Activated naive CD4-positive, alpha-beta T cell treated with anti-CD3 and anti-CD28 coated beads, Interleukin-2, amount 50 U/mL, for 72 hours (primary cell): ENCODE data around the gene PIGL. TPM values are rescaled to one million over a fixed set of nuclear protein-coding genes. Genes with fewer than 3 reads are reported as not detected.
A peak's percentile ranks its signal among the peaks of the same experiment; 100 is the strongest.

ENCODE experiments used
- ATAC-seq, 2 donors: fragments of 150-1000 bp; cut with Tn5 transposase; 2 replicates each; pipeline ENCODE4 v1.10.0; 2021; ENCODE audit warnings: mild to moderate bottlenecking in 2 of 2, moderate library complexity in 2 of 2
- DNase-seq, 2 donors: peaks; one replicate each; pipeline ENCODE4 v3.0.0; 2021 to 2022; ENCODE audit warnings: low spot score in 2 of 2
- H3K27ac Mint-ChIP-seq, 2 donors: one replicate each; pipeline ENCODE4 v1.8.0; 2022; ENCODE audit warnings: mild to moderate bottlenecking in 2 of 2, mixed read lengths in 2 of 2
- H3K36me3 Mint-ChIP-seq, 2 donors: one replicate each; pipeline ENCODE4 v1.8.0; 2022; ENCODE audit warnings: mixed read lengths in 2 of 2
- H3K9me3 Mint-ChIP-seq, 2 donors: one replicate each; pipeline ENCODE4 v1.8.0; 2022; ENCODE audit warnings: mixed read lengths in 2 of 2
- total RNA-seq, 2 donors: library from RNA; stranded (reverse); gene quantifications; one replicate each; pipeline ENCODE4 v1.2.3, GENCODE V29; 2022

PIGL gene
- total RNA-seq, 2 donors from 2014 or later, result 39.2 to 40.2 TPM

DNA sequence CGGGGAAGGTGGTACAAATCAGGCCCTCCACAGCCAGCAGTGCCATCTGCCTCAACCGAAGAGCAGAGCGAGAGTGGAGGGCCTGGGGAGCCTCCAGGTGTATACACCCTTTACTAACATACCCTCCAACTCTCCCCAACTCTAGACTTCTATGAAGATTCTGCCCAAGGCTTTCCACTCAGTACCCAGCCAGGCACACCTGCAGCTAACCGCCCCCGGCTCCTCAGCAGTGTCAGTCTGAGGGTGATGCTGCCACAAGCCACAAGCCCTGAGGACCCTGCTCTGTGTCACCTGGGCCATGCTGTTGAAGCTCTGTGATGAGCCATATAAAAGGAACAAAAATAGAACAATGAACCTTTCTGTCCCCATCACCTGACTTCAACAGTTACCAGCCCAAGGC, 132.4 kb downstream of the PIGL start:
- peaks cover 10 to 17% of the 10 kb centered on the region in 2 donors for H3K36me3 Mint-ChIP-seq
- no peak for ATAC-seq
- no peaks in the 10 kb centered on the region for H3K9me3 Mint-ChIP-seq
- H3K27ac Mint-ChIP-seq, result peak overlapping the region in 1 of 2 donors; percentile 88
- no peak for DNase-seq

DNA sequence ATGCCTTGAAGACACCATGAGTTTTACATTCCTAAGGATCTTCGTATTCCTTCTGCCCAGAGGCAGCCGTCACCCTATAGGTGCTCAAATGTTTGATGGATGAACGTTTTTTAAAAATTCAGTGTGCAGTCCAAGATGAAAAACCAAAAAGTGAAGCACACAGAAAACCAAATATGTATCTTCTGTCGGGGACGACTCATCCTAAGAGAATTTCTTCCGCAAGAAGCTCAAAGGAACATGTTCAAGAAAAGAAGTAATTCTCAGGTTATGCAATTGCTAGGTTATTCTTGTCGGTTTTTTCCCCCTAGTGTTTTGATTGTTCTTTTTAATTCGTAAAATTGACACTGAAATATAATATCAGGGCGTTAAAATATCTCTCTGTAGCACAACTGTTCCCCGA, 134.8 kb downstream of the PIGL start:
- H3K36me3 Mint-ChIP-seq, result peaks cover 10 to 17% of the 10 kb centered on the region in 2 donors
- no peaks in the 10 kb centered on the region for H3K9me3 Mint-ChIP-seq
- DNase-seq, result no peak
- ATAC-seq, result no peak
- peak overlapping the region; percentile 77 to 91 for H3K27ac Mint-ChIP-seq

DNA sequence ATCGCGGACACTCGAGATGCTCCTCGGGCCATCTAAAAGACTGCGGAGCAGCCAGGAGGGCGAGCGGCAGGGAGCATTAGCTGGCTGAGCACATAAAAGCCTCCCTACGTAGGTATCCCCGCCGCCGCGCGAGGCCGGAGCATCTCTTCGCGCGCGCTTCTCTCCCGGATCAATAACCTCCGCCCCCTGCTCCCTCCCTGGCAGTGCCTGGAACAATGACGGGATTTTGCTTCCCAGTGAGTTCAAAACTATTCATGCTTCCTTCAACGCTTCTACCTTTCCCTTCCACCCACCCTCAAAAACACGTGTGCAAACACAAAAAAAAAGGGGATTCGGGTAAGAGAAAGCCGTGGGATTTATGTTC, 135.3 kb downstream of the PIGL start:
- Mint-ChIP-seq H3K9me3 (no peaks in the 10 kb centered on the region), H3K27ac (peak overlapping the region; percentile 77 to 91), H3K36me3 (peaks cover 10 to 15% of the 10 kb centered on the region in 2 donors)
- DNase-seq (peak in 1 of 2 donors; percentile 63), ATAC-seq (peak; percentile 29 to 55)

DNA sequence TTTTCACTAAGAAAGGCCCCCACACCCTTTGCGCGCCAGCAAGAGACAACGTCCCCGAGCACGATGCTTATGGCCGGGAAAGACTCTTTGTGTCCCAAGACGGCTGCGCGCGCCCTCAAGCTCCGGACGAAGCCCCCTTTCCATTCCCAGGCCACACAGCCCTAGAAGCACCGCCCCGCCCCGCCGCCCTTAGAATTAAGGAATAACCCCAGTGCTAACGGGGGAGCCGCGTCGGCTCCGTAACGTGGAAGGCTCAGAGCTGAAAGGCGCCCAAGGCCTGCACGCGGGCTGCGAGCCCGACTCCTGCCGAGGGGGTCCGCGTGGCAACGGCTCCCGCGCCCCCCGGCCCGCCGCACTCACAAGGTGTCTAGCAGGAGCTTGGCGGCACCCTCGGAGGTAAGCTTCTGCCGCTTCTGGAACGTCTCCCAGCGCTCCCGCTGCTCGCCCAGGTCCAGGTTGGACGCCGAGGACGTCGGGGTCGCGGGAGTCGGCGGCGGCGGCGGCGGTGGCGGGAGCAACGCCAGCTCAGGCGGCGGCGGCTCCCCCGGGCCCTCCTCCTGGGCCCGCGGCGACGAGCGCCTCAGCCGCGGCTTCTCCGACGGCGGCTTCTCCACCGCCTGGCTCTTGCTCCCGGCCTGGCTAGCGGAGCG, 135.8 kb downstream of the PIGL start:
- Mint-ChIP-seq H3K27ac (peak overlapping the region; percentile 77 to 91), H3K9me3 (no peaks in the 10 kb centered on the region), H3K36me3 (peaks cover 10 to 13% of the 10 kb centered on the region in 2 donors)
- peak; percentile 47 to 65 for DNase-seq
- ATAC-seq, result peak; percentile 71 to 73

DNA sequence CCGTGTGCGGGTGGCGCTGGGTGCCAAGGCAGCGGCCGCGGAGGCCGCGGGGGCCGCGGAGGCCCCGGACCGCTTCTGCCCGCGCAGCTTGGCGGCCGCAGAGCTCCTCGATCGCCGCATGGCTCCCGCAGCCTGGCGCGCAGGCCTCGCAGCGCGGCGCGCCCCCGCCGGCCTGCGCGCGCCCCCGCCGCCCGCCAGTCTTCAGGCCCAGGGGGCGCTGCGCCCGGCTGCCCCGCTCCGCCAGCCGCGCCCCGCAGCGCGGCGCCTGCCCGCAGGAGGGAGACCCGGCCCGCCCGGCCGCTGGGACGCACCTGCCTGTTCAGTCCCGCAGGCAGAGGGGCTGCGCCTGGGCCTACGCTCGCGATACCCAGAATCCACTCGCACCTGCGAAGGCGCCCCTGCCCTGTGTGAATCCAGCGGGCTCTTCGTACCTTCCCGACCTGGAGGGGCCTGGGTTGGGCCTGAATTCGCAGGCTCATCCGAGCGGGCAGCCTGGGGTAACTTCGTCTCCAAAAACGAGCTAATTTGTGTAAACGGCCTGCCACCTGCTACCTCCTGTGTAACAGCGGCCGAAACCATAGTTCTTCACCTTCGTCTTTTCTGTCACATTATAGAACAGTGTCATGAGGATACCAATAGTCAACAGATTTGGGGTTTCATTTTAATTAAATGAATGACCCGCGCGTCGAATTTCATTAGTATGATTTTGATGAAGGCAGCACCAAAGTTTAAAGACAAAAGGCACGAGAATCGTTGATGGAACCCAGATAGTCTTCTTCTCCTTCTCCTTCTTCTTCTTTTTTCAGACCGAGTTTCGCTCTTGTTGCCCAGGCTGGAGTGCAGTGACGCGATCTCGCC, 136.5 kb downstream of the PIGL start, which contains the start of gene CENPV:
CENPV (minus strand) TSS at position 153 of the 858 bp plus-strand sequence; CDS start at position 120, 33 bp downstream.
- DNase-seq, result peak; percentile 77
- peak within 1 kb of the TSS; percentile 86 to 91 for H3K27ac Mint-ChIP-seq
- ATAC-seq, result peak; percentile 83 to 86

DNA sequence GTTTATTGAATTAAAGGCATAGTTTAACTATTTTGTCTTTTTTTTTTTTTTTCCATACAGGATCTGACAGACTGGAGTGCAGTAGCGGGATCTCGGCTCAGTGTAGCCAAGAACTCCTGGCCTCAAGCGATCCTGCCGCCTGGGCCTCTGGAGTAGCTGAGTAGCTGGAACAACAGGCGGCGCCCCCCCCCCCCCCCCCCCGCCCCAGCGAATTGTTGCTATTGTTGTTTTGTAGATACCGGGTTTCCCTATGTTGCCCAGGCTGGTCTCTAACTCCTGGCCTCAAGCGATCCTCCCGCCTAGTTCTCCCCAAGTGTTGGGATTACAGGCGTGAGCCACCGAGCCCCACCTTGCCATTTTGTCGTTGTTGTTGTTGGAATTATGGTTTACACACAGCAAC, 137.6 kb downstream of the PIGL start:
- DNase-seq, result no peak
- Mint-ChIP-seq H3K36me3 (peaks cover 10% of the 10 kb centered on the region in 2 donors), H3K27ac (no peak overlapping the region), H3K9me3 (no peaks in the 10 kb centered on the region)
- ATAC-seq, result no peak

More for the DNA sequence above, 136.5 kb downstream of the PIGL start, which contains the start of gene CENPV:
- H3K36me3 Mint-ChIP-seq, result peaks cover 10 to 13% of the 10 kb centered on the region in 2 donors
- no peaks in the 10 kb centered on the region for H3K9me3 Mint-ChIP-seq

DNA sequence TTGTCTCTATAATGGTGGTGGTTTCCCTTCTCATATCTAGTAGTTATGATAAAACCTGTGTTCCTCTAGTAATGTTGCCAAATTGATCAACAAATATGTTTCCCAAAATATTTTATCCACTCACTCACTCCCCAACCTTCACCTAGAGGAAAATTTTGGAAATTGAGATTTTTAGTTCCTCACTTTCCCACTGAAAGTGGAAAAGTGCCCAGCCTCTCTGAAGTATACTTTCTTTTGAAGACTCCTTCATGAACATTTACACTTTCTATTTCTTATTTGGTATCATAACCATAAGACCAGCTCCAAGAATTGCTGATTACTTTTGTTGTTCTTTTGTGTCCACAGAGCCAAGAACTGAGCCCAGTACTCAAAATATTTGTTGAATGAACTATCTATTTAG, 141.4 kb downstream of the PIGL start:
- no peak for ATAC-seq
- no peak overlapping the region for H3K27ac Mint-ChIP-seq

DNA sequence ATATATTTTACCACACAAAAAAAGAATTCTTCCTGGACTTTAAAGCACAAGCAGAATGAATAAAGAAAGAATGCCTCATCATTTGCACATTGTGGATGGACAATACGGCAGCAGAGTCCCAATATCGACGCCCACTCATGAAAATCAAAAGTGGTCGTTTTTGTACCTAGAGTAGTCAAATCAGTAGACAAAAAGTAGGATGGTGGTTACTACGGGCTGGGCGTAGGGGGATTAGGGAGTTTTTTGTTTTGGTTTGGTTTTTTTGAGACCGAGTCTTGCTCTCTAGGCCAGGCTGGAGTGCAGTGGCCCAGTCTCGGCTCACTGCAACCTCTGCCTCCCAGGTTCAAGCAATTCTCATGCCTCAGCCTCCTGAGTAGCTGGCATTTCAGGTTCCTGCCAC, 144.9 kb downstream of the PIGL start:
- H3K27ac Mint-ChIP-seq, result no peak overlapping the region

More for the DNA sequence above, 141.4 kb downstream of the PIGL start:
- no peaks in the 10 kb centered on the region for H3K36me3 Mint-ChIP-seq
- no peak for DNase-seq
- H3K9me3 Mint-ChIP-seq, result no peaks in the 10 kb centered on the region

DNA sequence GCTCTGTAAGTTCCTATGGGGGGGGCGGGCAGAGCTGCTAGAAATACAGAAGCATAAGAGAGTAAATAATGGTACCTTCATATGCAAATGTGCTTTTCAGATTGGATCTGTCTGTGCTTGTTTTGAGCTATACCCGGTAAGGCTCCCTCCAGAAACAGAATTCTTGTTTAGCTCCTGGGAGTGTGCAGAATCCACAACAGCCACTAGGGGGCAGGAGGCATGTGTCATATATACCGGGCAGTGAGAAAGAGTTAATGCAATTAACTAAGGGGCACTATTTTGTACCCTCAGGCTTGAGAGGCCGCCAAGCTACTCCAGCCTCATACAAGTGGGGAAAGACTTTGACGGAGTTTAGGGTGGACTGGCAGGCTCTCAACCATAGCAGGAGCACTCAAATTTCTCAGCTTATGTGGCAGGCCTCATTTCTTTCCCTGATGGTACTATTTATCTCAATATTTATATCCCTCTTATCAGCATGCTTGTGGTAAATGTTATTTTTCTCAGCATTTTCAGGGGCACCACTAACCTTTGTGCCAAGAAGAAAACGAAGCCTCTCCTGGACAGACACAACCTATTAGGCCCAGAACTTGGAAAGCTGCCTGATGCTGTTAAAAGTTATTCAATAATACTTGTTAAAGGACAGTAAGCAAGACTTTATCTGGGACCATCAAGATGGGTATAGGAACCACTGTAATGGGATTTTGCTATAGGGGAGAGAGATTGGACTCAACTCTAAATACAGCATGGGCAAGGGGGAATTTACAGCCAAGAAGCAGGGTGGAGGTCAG, 146.9 kb downstream of the PIGL start:
- no peak overlapping the region for H3K27ac Mint-ChIP-seq
- peak; percentile 92 to 97 for ATAC-seq
- DNase-seq, result peak; percentile 70 to 77
- H3K36me3 Mint-ChIP-seq, result no peaks in the 10 kb centered on the region
- H3K9me3 Mint-ChIP-seq, result no peaks in the 10 kb centered on the region

More for the DNA sequence above, 144.9 kb downstream of the PIGL start:
- Mint-ChIP-seq H3K9me3 (no peaks in the 10 kb centered on the region), H3K36me3 (no peaks in the 10 kb centered on the region)
- peak; percentile 49 to 68 for ATAC-seq
- DNase-seq, result no peak

DNA sequence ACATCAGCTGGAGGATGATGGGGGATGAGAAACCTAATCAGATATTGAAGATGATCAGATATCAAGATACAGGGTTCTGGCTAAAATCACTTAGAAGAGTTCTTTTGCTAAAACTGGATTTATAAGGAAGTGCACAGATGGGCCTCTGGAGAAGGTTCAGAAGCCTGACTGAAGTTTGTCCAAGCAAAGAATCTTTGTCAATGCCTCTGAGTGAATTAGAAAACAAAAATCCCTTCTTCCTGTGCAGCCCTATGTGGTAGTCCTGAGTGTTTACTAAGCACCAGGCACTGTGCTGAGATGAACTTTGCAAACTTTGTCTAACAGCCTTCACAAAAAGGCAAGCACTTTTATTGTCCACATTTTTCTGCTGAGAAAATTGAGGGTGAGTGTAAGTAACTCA, 147.6 kb downstream of the PIGL start:
- ATAC-seq, result no peak
- H3K36me3 Mint-ChIP-seq, result no peaks in the 10 kb centered on the region
- H3K27ac Mint-ChIP-seq, result no peak overlapping the region
- no peak for DNase-seq
- H3K9me3 Mint-ChIP-seq, result no peaks in the 10 kb centered on the region

DNA sequence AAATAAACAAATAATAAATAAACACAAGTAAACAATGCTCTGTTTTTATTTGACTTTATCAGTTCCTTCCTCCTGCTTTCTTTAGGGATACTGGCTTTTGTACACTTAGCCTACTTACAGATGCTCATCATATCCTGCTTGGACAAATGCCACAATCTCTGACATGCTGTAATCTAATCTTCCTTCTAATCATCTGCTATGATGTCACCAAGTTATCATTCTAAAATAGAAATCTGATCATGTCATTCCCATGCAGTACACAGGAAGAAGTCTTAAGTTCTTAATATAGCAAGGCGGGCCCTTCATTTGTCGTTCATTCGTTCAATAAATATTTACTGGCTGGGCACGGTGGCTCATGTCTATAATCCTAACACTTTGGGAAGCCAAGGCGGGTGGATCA, 154.7 kb downstream of the PIGL start:
- DNase-seq, result no peak
- Mint-ChIP-seq H3K36me3 (no peaks in the 10 kb centered on the region), H3K27ac (no peak overlapping the region), H3K9me3 (no peaks in the 10 kb centered on the region)
- ATAC-seq, result no peak

DNA sequence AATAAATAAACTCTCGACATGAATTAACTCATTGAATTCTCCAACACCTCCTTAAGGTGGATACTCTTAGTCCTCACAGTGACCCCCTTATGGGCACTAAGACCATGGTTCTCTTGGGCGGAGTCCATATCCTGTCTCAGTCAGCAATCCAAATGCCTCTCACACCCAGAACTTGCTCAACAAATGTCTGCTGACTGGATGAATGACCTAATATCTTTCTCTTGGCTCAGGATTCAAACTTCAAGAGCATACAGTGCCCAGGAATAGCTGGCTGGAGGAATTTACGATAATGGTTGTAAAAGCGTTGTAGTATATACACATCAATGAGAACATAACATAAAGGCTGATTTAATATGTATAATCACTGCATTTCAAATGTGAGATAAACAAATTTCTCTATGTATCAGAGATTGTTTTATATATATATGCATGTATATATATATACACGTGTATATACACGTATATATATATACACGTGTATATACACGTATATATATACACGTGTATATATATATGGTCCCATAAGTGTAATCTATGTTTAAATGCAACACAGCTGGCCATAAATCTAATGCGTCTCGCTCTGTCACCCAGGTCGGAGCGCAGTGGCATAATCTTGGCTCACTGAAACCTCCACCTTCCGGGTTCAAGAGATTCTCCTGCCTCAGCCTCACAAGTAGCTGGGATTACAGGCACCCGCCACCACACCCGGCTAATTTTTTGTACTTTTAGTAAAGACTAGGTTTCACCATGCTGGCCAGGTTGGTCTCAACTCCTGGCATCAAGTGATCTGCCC, 157.3 kb downstream of the PIGL start:
- Mint-ChIP-seq H3K27ac (no peak overlapping the region), H3K9me3 (no peaks in the 10 kb centered on the region), H3K36me3 (no peaks in the 10 kb centered on the region)
- DNase-seq (no peak), ATAC-seq (no peak)

Other genes with a start within 250 kb of the PIGL start
- 10 to 100 TPM in 1 of 2 donors, 1 to 10 TPM in 1; 8.8 to 26.2 TPM for gene ZSWIM7, start 217.5 kb upstream of the PIGL start, total RNA-seq
- 10 to 100 TPM; 27.3 to 29.4 TPM for gene TTC19, start 217.4 kb upstream of the PIGL start, total RNA-seq
- 100 to 1,000 TPM; 143 to 153 TPM for gene NCOR1, start 1.7 kb upstream of the PIGL start, total RNA-seq
- gene CENPV, start 136.3 kb downstream of the PIGL start, total RNA-seq, result 100 to 1,000 TPM in 1 of 2 donors, 10 to 100 TPM in 1; 78.7 to 115 TPM
- gene UBB, start 163.9 kb downstream of the PIGL start, total RNA-seq, result 1,000 to 10,000 TPM; 1,283 to 1,379 TPM
- 10 to 100 TPM; 29.1 to 42.0 TPM for gene TRPV2, start 198.4 kb downstream of the PIGL start, total RNA-seq